ENCODE data around the gene CASKIN1. TPM values are rescaled to one million over a fixed set of nuclear protein-coding genes. Genes with fewer than 3 reads are reported as not detected.

CASKIN1 gene
- total RNA-seq, 4 donors from 2014 or later = 0.13 to 1.2 (median 0.40) TPM

GRCh38 chr16:2206780-2207433 lies 10.5 kb upstream of the CASKIN1 start:
- WGBS, 2 donors = 96 to 100% methylated on average over 3 to 12 of the region's 23 CpGs
- no peaks in the 10 kb centered on the region for H3K27me3 ChIP-seq
- intact Hi-C loops (cut with DNase I) = no loop called here
- no peak for DNase-seq
- no peak overlapping the region for H3K4me3 ChIP-seq (replicated peaks in 1 of 3)
- peaks cover 14 to 18% of the 10 kb centered on the region in 2 donors for H3K4me1 ChIP-seq
- TF ChIP-seq POLR2A (IDR thresholded peaks at IDR 0.05) (no peak), CTCF (IDR thresholded peaks at IDR 0.05) (no peak)
- H3K9me3 ChIP-seq = no peaks in the 10 kb centered on the region
- H3K36me3 ChIP-seq = peaks cover 17 to 20% of the 10 kb centered on the region in 2 donors
- no peak overlapping the region for H3K27ac ChIP-seq

GRCh38 chr16:2206420-2206779 lies 10.0 kb upstream of the CASKIN1 start:
- no peak for TF ChIP-seq CTCF (IDR thresholded peaks at IDR 0.05)
- TF ChIP-seq POLR2A (IDR thresholded peaks at IDR 0.05) = no peak
- Histone ChIP-seq H3K27ac (peak overlapping the region in 2 of 3 donors; percentile 99), H3K4me3 (replicated peaks in 1 of 3) (peak overlapping the region in 2 of 3 donors; percentile 75 to 92), H3K27me3 (no peaks in the 10 kb centered on the region), H3K4me1 (peaks cover 13 to 14% of the 10 kb centered on the region in 2 donors), H3K9me3 (no peaks in the 10 kb centered on the region), H3K36me3 (peaks cover 17 to 20% of the 10 kb centered on the region in 2 donors)
- 86 to 89% methylated on average over 16 to 18 of the region's 18 CpGs for WGBS, 2 donors
- no peak for DNase-seq
- intact Hi-C loops (cut with DNase I) = no loop called here

- TF ChIP-seq POLR2A (IDR thresholded peaks at IDR 0.05) (no peak), CTCF (IDR thresholded peaks at IDR 0.05) (no peak)
- Histone ChIP-seq H3K9me3 (no peaks in the 10 kb centered on the region), H3K4me1 (peaks cover 12 to 14% of the 10 kb centered on the region in 2 donors), H3K36me3 (peaks cover 17 to 20% of the 10 kb centered on the region in 2 donors), H3K4me3 (replicated peaks in 1 of 3) (peak overlapping the region; percentile 75 to 92 (median 90)), H3K27me3 (no peaks in the 10 kb centered on the region), H3K27ac (peak overlapping the region; percentile 99)
- 0% methylated on average over 1 of the region's 16 CpGs; no CpG with 5 or more reads in 1 of the 2 donors for WGBS, 2 donors
- intact Hi-C loops (cut with DNase I) = no loop called here
- DNase-seq = no peak
Observed at GRCh38 chr16:2205967-2206313, 9.5 kb upstream of the CASKIN1 start.

GRCh38 chr16:2205104-2205966 lies 8.9 kb upstream of the CASKIN1 start, which contains the start of gene MLST8:
Gene MLST8, plus strand, starts transcription at chr16:2205454. Its CDS starts 632 bp downstream, at chr16:2206086.
- 0 to 2% methylated on average over 15 to 19 of the region's 93 CpGs for WGBS, 2 donors
- Histone ChIP-seq H3K27ac (peak within 1 kb of the TSS; percentile 99), H3K4me3 (replicated peaks in 1 of 3) (peak within 1 kb of the TSS; percentile 75 to 92 (median 90)), H3K27me3 (no peaks in the 10 kb centered on the region), H3K9me3 (no peaks in the 10 kb centered on the region), H3K36me3 (peaks cover 17 to 20% of the 10 kb centered on the region in 2 donors), H3K4me1 (peaks cover 12 to 14% of the 10 kb centered on the region in 2 donors)
- peak in 1 of 6 experiments; percentile 17 for TF ChIP-seq CTCF (IDR thresholded peaks at IDR 0.05)
- TF ChIP-seq POLR2A (IDR thresholded peaks at IDR 0.05) = peak; percentile 46 to 78
- intact Hi-C loops (cut with DNase I) = no loop called here
- peak; percentile 81 to 85 for DNase-seq
